Measurements from ENCODE around the gene EFHC2.

DNA sequence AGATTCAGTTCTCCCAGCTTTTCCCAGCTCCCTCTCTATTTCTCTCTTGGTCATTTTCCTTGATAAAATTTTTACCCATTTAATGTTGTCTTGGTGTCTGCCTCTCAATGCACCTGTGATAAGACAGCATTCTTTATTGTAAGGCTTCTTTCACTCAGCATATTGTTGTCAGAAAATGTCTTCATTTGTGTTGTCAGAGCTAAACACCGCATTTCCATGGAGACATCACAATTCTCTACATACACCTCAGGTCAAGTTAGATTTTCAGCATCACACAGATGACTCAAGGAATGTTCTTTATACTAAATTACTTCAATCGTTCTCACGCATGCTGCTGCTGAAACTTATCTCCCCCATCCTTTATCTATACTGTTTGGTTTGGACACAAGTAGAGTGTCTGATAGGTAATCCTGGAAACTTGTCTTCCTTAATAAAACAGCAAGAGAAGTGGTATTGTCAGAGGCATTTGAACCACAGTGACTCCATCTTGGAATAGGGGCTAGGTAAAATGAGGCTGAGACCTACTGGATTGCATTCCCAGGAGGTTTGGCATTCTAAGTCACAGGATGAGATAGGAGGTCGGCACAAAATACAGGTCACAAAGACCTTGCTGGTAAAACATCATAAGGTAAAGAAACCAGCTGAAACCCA lies 41.3 kb upstream of the EFHC2 start:
- TF ChIP-seq, protein P1, sequence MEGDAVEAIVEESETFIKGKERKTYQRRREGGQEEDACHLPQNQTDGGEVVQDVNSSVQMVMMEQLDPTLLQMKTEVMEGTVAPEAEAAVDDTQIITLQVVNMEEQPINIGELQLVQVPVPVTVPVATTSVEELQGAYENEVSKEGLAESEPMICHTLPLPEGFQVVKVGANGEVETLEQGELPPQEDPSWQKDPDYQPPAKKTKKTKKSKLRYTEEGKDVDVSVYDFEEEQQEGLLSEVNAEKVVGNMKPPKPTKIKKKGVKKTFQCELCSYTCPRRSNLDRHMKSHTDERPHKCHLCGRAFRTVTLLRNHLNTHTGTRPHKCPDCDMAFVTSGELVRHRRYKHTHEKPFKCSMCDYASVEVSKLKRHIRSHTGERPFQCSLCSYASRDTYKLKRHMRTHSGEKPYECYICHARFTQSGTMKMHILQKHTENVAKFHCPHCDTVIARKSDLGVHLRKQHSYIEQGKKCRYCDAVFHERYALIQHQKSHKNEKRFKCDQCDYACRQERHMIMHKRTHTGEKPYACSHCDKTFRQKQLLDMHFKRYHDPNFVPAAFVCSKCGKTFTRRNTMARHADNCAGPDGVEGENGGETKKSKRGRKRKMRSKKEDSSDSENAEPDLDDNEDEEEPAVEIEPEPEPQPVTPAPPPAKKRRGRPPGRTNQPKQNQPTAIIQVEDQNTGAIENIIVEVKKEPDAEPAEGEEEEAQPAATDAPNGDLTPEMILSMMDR (conservative IDR thresholded peaks at IDR 0.05) = no peak
- TF ChIP-seq EZH2 (IDR thresholded peaks at IDR 0.05; ENCODE audit: low read depth) = no peak
